Measurements from ENCODE around the gene PNRC2. TPM values are rescaled to one million over a fixed set of nuclear protein-coding genes. Genes with fewer than 3 reads are reported as not detected.
"Not testable (repeated sequence)": the region's sequence is repeated elsewhere in the genome, so short reads cannot be mapped to it uniquely, and the experiment has no call there.

The PNRC2 gene
- polyA plus RNA-seq, 4 donors = 114 to 181 (median 126) TPM

DNA sequence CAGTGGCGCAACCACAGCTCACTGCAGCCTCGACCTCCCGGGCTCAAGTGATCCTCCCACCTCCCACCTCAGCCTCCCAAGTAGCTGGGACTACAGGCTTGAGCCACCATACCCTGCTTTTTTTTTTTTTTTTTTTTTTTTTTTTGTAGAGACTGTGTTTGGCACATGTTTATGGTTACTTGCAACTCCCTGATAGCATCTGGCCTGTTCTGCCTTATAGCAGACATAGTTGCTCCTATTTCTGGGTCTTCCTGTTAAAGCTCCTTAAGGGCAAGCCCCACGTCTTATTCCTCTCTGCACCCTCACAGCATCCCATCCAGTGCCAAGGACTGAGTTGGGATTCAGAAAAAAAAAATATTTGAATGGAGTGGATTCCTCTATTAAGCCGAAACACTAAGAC, 29.4 kb upstream of the PNRC2 start:
- Histone ChIP-seq H3K27me3 (ENCODE audit: control insufficient read depth in 3 of 3, insufficient read depth in 3 of 3, low read length in 3 of 3) (no peaks in the 10 kb centered on the region), H3K9me3 (ENCODE audit: control insufficient read depth in 2 of 2, insufficient read depth in 1 of 2, low read depth in 1 of 2, low read length in 1 of 2) (no peaks in the 10 kb centered on the region), H3K4me1 (ENCODE audit: control insufficient read depth in 3 of 3, insufficient read depth in 2 of 3, low read depth in 1 of 3, low read length in 2 of 3) (no peaks in the 10 kb centered on the region), H3K4me3 (ENCODE audit: low read depth in 1 of 3, low read length in 3 of 3) (no peak overlapping the region), H3K36me3 (ENCODE audit: control insufficient read depth in 3 of 3, insufficient read depth in 2 of 3, low read depth in 1 of 3, low read length in 3 of 3) (no peaks in the 10 kb centered on the region), H3K27ac (ENCODE audit: low read depth in 1 of 3, low read length in 2 of 3) (no peak overlapping the region)
- 78 to 85% (median 85%) methylated on average over 5 of the region's 5 CpGs for WGBS, 3 donors
- FAIRE-seq = no peak
- DNase-seq = no peak

DNA sequence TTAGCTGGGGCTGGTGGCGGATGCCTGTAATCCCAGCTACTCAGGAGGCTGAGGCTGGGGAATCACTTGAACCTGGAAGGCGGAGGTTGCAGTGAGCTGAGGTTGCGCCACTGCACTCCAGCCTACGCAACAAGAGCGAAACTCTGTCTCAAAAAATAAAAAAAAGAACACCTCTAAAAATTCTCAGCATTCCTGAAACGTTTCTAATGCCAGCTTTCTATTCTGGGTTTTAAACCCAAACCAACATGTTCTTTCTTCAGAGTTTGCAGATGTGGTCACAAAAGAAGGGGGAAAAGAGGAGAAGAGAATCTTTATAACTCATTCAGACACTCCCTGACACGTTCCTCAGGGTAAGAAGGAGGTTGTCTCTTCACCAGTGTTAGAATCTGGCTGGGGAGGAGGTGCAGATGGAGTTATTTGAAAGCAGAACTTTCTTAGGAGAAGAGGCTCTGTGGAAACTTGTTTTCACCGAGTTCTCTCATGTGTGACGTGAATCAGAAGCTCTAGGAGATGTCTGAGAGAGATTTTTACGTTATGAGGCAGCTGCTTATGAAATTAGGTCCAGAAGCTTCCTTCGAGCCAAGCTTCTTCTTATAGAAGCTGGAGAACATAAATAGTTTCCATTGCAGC, 28.7 kb upstream of the PNRC2 start:
- FAIRE-seq (no peak), DNase-seq (no peak)
- Histone ChIP-seq H3K9me3 (ENCODE audit: control insufficient read depth in 2 of 2, insufficient read depth in 1 of 2, low read depth in 1 of 2, low read length in 1 of 2) (no peaks in the 10 kb centered on the region), H3K36me3 (ENCODE audit: control insufficient read depth in 3 of 3, insufficient read depth in 2 of 3, low read depth in 1 of 3, low read length in 3 of 3) (no peaks in the 10 kb centered on the region), H3K27ac (ENCODE audit: low read depth in 1 of 3, low read length in 2 of 3) (peak overlapping the region in 1 of 3 donors; percentile 32), H3K4me3 (ENCODE audit: low read depth in 1 of 3, low read length in 3 of 3) (no peak overlapping the region), H3K4me1 (ENCODE audit: control insufficient read depth in 3 of 3, insufficient read depth in 2 of 3, low read depth in 1 of 3, low read length in 2 of 3) (no peaks in the 10 kb centered on the region), H3K27me3 (ENCODE audit: control insufficient read depth in 3 of 3, insufficient read depth in 3 of 3, low read length in 3 of 3) (no peaks in the 10 kb centered on the region)
- 64 to 79% (median 75%) methylated on average over 11 of the region's 11 CpGs for WGBS, 3 donors

DNA sequence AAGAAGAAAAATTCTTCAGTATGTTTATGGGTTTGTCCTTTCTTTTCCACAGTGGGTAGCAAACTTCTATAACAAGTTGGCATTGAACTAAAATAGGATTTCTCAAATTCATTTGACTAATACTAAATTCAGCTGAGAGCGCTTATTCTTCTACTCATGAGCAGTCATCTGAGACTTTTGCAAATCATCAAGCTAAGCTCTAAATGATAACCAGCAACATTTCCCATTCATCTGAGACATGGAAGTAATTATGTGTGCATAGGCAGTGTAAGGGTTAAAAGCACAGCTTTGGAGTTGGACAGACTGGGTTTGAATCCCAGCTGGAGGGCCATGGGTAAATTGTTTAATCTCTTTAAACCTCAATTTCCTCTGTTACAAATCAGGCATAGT, 28.1 kb upstream of the PNRC2 start:
- no peak overlapping the region for H3K27ac ChIP-seq (ENCODE audit: low read depth in 1 of 3, low read length in 2 of 3)
- no peaks in the 10 kb centered on the region for H3K9me3 ChIP-seq (ENCODE audit: control insufficient read depth in 2 of 2, insufficient read depth in 1 of 2, low read depth in 1 of 2, low read length in 1 of 2)
- no peaks in the 10 kb centered on the region for H3K4me1 ChIP-seq (ENCODE audit: control insufficient read depth in 3 of 3, insufficient read depth in 2 of 3, low read depth in 1 of 3, low read length in 2 of 3)
- DNase-seq = no peak
- FAIRE-seq = no peak
- H3K27me3 ChIP-seq (ENCODE audit: control insufficient read depth in 3 of 3, insufficient read depth in 3 of 3, low read length in 3 of 3) = no peaks in the 10 kb centered on the region
- no peak overlapping the region for H3K4me3 ChIP-seq (ENCODE audit: low read depth in 1 of 3, low read length in 3 of 3)
- no peaks in the 10 kb centered on the region for H3K36me3 ChIP-seq (ENCODE audit: control insufficient read depth in 3 of 3, insufficient read depth in 2 of 3, low read depth in 1 of 3, low read length in 3 of 3)
- 90 to 97% (median 95%) methylated on average over 1 of the region's 1 CpG for WGBS, 3 donors

GRCh38 chr1:23936481-23937176, 23.0 kb upstream of the PNRC2 start:
- FAIRE-seq = no peak
- no peaks in the 10 kb centered on the region for H3K36me3 ChIP-seq (ENCODE audit: control insufficient read depth in 3 of 3, insufficient read depth in 2 of 3, low read depth in 1 of 3, low read length in 3 of 3)
- no peaks in the 10 kb centered on the region for H3K9me3 ChIP-seq (ENCODE audit: control insufficient read depth in 2 of 2, insufficient read depth in 1 of 2, low read depth in 1 of 2, low read length in 1 of 2)
- no peak overlapping the region for H3K27ac ChIP-seq (ENCODE audit: low read depth in 1 of 3, low read length in 2 of 3)
- no peaks in the 10 kb centered on the region for H3K4me1 ChIP-seq (ENCODE audit: control insufficient read depth in 3 of 3, insufficient read depth in 2 of 3, low read depth in 1 of 3, low read length in 2 of 3)
- H3K27me3 ChIP-seq (ENCODE audit: control insufficient read depth in 3 of 3, insufficient read depth in 3 of 3, low read length in 3 of 3) = peaks cover 0 to 2% (median 0%) of the 10 kb centered on the region in 3 donors
- no peak overlapping the region for H3K4me3 ChIP-seq (ENCODE audit: low read depth in 1 of 3, low read length in 3 of 3)
- WGBS, 3 donors = 62 to 91% (median 82%) methylated on average over 6 of the region's 6 CpGs
- DNase-seq = no peak

DNA sequence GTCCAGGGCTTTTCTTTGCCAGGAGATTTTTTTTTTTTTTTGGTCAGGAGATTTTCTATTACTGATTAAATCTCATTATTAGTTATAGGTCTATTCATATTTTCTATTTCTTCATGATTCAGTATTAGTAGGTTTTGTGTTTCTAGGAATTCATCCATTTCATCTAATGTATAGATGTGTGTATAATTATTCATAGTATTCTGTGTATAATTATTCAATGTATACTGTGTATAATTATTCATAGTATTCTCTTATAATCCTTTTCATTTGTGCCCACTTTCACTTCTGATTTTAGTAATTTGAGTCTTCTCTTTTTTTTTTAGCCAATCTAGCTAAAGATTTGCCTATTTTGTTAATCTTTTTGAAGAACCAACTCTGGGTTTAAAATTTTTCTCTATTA, 12.3 kb upstream of the PNRC2 start:
- DNase-seq (no peak), FAIRE-seq (no peak)
- no peaks in the 10 kb centered on the region for H3K4me1 ChIP-seq (ENCODE audit: control insufficient read depth in 3 of 3, insufficient read depth in 2 of 3, low read depth in 1 of 3, low read length in 2 of 3)
- no peak overlapping the region for H3K4me3 ChIP-seq (ENCODE audit: low read depth in 1 of 3, low read length in 3 of 3)
- no peaks in the 10 kb centered on the region for H3K36me3 ChIP-seq (ENCODE audit: control insufficient read depth in 3 of 3, insufficient read depth in 2 of 3, low read depth in 1 of 3, low read length in 3 of 3)
- H3K27ac ChIP-seq (ENCODE audit: low read depth in 1 of 3, low read length in 2 of 3) = no peak overlapping the region
- H3K27me3 ChIP-seq (ENCODE audit: control insufficient read depth in 3 of 3, insufficient read depth in 3 of 3, low read length in 3 of 3) = no peaks in the 10 kb centered on the region
- no peaks in the 10 kb centered on the region for H3K9me3 ChIP-seq (ENCODE audit: control insufficient read depth in 2 of 2, insufficient read depth in 1 of 2, low read depth in 1 of 2, low read length in 1 of 2)

GRCh38 chr1:23953020-23953419, 6.6 kb upstream of the PNRC2 start:
- H3K9me3 ChIP-seq (ENCODE audit: control insufficient read depth in 2 of 2, insufficient read depth in 1 of 2, low read depth in 1 of 2, low read length in 1 of 2) = no peaks in the 10 kb centered on the region
- 59 to 77% (median 65%) methylated on average over 3 of the region's 3 CpGs for WGBS, 3 donors
- H3K36me3 ChIP-seq (ENCODE audit: control insufficient read depth in 3 of 3, insufficient read depth in 2 of 3, low read depth in 1 of 3, low read length in 3 of 3) = no peaks in the 10 kb centered on the region
- no peak for DNase-seq
- no peak for FAIRE-seq
- H3K27me3 ChIP-seq (ENCODE audit: control insufficient read depth in 3 of 3, insufficient read depth in 3 of 3, low read length in 3 of 3) = no peaks in the 10 kb centered on the region
- H3K4me3 ChIP-seq (ENCODE audit: low read depth in 1 of 3, low read length in 3 of 3) = no peak overlapping the region
- no peak overlapping the region for H3K27ac ChIP-seq (ENCODE audit: low read depth in 1 of 3, low read length in 2 of 3)
- H3K4me1 ChIP-seq (ENCODE audit: control insufficient read depth in 3 of 3, insufficient read depth in 2 of 3, low read depth in 1 of 3, low read length in 2 of 3) = peaks cover 0 to 7% (median 5%) of the 10 kb centered on the region in 3 donors

- 16 to 57% (median 37%) methylated on average over 7 of the region's 7 CpGs for WGBS, 3 donors
- Histone ChIP-seq H3K36me3 (ENCODE audit: control insufficient read depth in 3 of 3, insufficient read depth in 2 of 3, low read depth in 1 of 3, low read length in 3 of 3) (no peaks in the 10 kb centered on the region), H3K4me1 (ENCODE audit: control insufficient read depth in 3 of 3, insufficient read depth in 2 of 3, low read depth in 1 of 3, low read length in 2 of 3) (peaks cover 0 to 10% (median 5%) of the 10 kb centered on the region in 3 donors), H3K27ac (ENCODE audit: low read depth in 1 of 3, low read length in 2 of 3) (no peak overlapping the region), H3K27me3 (ENCODE audit: control insufficient read depth in 3 of 3, insufficient read depth in 3 of 3, low read length in 3 of 3) (no peaks in the 10 kb centered on the region), H3K4me3 (ENCODE audit: low read depth in 1 of 3, low read length in 3 of 3) (no peak overlapping the region), H3K9me3 (ENCODE audit: control insufficient read depth in 2 of 2, insufficient read depth in 1 of 2, low read depth in 1 of 2, low read length in 1 of 2) (no peaks in the 10 kb centered on the region)
- FAIRE-seq (no peak), DNase-seq (peak; percentile 67 to 87)
Measured at GRCh38 chr1:23957096-23957495, 2.5 kb upstream of the PNRC2 start.

- not testable (repeated sequence) for H3K27me3 ChIP-seq (ENCODE audit: control insufficient read depth in 3 of 3, insufficient read depth in 3 of 3, low read length in 3 of 3); FAIRE-seq; H3K4me1 ChIP-seq (ENCODE audit: control insufficient read depth in 3 of 3, insufficient read depth in 2 of 3, low read depth in 1 of 3, low read length in 2 of 3); H3K9me3 ChIP-seq (ENCODE audit: control insufficient read depth in 2 of 2, insufficient read depth in 1 of 2, low read depth in 1 of 2, low read length in 1 of 2); H3K36me3 ChIP-seq (ENCODE audit: control insufficient read depth in 3 of 3, insufficient read depth in 2 of 3, low read depth in 1 of 3, low read length in 3 of 3); DNase-seq
- H3K4me3 ChIP-seq (ENCODE audit: low read depth in 1 of 3, low read length in 3 of 3) = peak overlapping the region in 2 of 3 donors; percentile 78 to 83
- 26 to 43% (median 29%) methylated on average over 19 of the region's 19 CpGs for WGBS, 3 donors
- H3K27ac ChIP-seq (ENCODE audit: low read depth in 1 of 3, low read length in 2 of 3) = peak overlapping the region; percentile 84 to 99 (median 97)
Measured at GRCh38 chr1:23958040-23958809, 1.4 kb upstream of the PNRC2 start.
